GM12878 (cell line): ENCODE results near the gene RRAD. TPM values are rescaled to one million over a fixed set of nuclear protein-coding genes. Genes with fewer than 3 reads are reported as not detected.

Experiments used
- CBFB ChIP-seq: IDR thresholded peaks from 2 replicates; pipeline ENCODE4 v1.6.1; 2016; ENCODE audit warnings: antibody characterized with exemption, low read depth
- CHD1 ChIP-seq: IDR thresholded peaks from 2 replicates; pipeline ENCODE4 v1.6.1; 2012; ENCODE audit warnings: low read depth, low read length, improper control_type of control experiment
- GABPA ChIP-seq: IDR thresholded peaks from 2 replicates; pipeline ENCODE4 v1.6.1; 2014; ENCODE audit warnings: antibody characterized with exemption, low read depth, mild to moderate bottlenecking, inconsistent platforms
- JUNB ChIP-seq: IDR thresholded peaks from 2 replicates; pipeline ENCODE4 v1.6.1; 2016; ENCODE audit warnings: antibody characterized with exemption, mild to moderate bottlenecking
- KAT2A ChIP-seq: conservative IDR thresholded peaks from 2 replicates; pipeline ENCODE4 v1.6.1; 2011; ENCODE audit warnings: low read depth, low read length; ENCODE audit not compliant: control insufficient read depth
- SMC3 ChIP-seq: IDR thresholded peaks from 2 replicates; pipeline ENCODE4 v1.6.1; 2011; ENCODE audit warnings: low read length, improper control_type of control experiment, borderline replicate concordance
- SRF ChIP-seq, 2 experiments: IDR thresholded peaks; 2 replicates each; pipeline ENCODE4 v1.6.1; 2011; ENCODE audit warnings: low read depth in 2 of 2, low read length in 2 of 2, mild to moderate bottlenecking in 1 of 2, moderate library complexity in 1 of 2
- TAF1 ChIP-seq: IDR thresholded peaks from 2 replicates; pipeline ENCODE4 v1.6.1; 2011; ENCODE audit warnings: mild to moderate bottlenecking, low read depth, low read length, borderline replicate concordance
- ZBTB11 ChIP-seq: fragments of 450-650 bp; formaldehyde crosslinking; IDR thresholded peaks from 2 replicates; pipeline ENCODE4 v1.5.0; 2022; ENCODE audit warnings: mild to moderate bottlenecking, missing genetic modification characterization
- ZNF207 ChIP-seq: fragments of 450-650 bp; IDR thresholded peaks from 2 replicates; pipeline ENCODE4 v1.6.1; 2014; ENCODE audit warnings: antibody characterized with exemption, mild to moderate bottlenecking, borderline replicate concordance
- polyA plus RNA-seq, 11 experiments: library from polyadenylated mRNA; depleted of rRNA in 4 of 11; unstranded in 6 of 11; stranded (reverse) in 5 of 11; fragments of >200 nt; fragmentation: Nextera tagmentation in 4 of 11; fragmentation: Illumina TruSeq in 1 of 11; extraction: Ambion mirVana in 4 of 11; extraction: Trizol in 1 of 11; gene quantifications; 1 replicate in 1 of 11; 2 replicates in 10 of 11; pipeline versions ENCODE4 v1.2.1 to v1.2.3, GENCODE V29; 2011 to 2016; ENCODE audit warnings: inconsistent platforms in 2 of 11, missing spikeins in 2 of 11, low read depth in 1 of 11
- total RNA-seq, 4 experiments: library from RNA; depleted of rRNA in 3 of 4; stranded (reverse); fragments of >200 nt in 3 of 4; fragmentation: Illumina TruSeq in 1 of 4; extraction: Trizol in 1 of 4; gene quantifications; 2 replicates each; pipeline versions ENCODE4 v1.2.1 to v1.2.3, GENCODE V29; 2013 to 2021
- TF ChIP-seq, protein P1 (sequence below): fragments of 450-650 bp; IDR thresholded peaks from 2 replicates; pipeline ENCODE4 v1.6.1; 2017; ENCODE audit warnings: mild to moderate bottlenecking, moderate library complexity
- TF ChIP-seq, protein P2 (sequence below): fragments of 450-650 bp; IDR thresholded peaks from 2 replicates; pipeline ENCODE4 v1.6.1; 2014; ENCODE audit warnings: mild to moderate bottlenecking
- TF ChIP-seq, protein P3 (sequence below): fragments of 450-650 bp; IDR thresholded peaks from 2 replicates; pipeline ENCODE4 v1.6.1; 2018; ENCODE audit warnings: borderline replicate concordance, mild to moderate bottlenecking; ENCODE audit not compliant: partially characterized antibody

The RRAD gene
- total and polyA plus RNA-seq, 10 of the 15 experiments (the other 5 are each of a cell fraction or from before 2014, with no cell fraction given) = 0.11 to 8.5 (median 2.8) TPM

DNA sequence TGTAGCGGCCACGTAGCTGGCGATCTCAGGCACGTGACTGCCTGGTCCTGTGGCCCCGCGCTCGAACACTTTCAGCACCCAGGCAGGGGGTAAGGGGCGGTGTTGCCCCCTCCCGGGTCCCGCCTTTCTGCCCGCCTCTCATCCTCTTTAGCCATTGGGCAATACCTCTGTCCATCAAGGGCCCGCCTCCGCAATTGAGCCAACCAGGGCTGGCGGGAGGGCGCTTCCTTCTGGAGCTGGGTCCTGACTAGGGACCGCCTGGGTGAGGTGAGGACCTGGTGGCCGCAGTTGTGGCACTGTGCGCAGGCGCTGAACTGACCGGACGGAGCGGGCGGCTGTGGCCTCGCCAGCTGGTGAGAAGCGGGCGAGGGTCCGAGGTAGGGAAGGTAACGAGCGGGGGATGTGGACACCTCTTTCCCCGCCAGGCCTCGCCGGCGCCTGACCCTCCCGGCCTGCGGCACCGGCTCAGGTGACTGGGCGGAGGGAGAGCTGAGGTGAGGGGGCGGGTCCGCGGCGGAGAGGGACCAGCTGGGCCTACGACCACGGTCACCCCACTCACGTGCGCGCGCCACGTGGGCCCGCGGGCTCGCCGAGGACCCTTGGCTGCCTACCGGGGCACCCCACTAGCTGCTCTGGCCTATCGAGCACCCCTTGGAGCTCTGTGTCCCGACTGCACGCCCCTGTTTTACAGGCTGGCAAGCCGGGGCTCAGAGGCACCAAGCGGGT, 44.9 kb downstream of the RRAD start, which contains the start of gene PDP2 (continued):
- TF ChIP-seq GABPA (no peak), CHD1 (no peak), TAF1 (no peak), ZBTB11 (CRISPR knock-in tag) (no peak), ZNF207 (no peak), JUNB (no peak), CBFB (no peak), KAT2A (no peak), SMC3 (no peak), SRF (IDR thresholded peaks at IDR 0.05; ENCODE audit: low read depth in 2 of 2, low read length in 2 of 2) (no peak)
- TF ChIP-seq, protein P1, sequence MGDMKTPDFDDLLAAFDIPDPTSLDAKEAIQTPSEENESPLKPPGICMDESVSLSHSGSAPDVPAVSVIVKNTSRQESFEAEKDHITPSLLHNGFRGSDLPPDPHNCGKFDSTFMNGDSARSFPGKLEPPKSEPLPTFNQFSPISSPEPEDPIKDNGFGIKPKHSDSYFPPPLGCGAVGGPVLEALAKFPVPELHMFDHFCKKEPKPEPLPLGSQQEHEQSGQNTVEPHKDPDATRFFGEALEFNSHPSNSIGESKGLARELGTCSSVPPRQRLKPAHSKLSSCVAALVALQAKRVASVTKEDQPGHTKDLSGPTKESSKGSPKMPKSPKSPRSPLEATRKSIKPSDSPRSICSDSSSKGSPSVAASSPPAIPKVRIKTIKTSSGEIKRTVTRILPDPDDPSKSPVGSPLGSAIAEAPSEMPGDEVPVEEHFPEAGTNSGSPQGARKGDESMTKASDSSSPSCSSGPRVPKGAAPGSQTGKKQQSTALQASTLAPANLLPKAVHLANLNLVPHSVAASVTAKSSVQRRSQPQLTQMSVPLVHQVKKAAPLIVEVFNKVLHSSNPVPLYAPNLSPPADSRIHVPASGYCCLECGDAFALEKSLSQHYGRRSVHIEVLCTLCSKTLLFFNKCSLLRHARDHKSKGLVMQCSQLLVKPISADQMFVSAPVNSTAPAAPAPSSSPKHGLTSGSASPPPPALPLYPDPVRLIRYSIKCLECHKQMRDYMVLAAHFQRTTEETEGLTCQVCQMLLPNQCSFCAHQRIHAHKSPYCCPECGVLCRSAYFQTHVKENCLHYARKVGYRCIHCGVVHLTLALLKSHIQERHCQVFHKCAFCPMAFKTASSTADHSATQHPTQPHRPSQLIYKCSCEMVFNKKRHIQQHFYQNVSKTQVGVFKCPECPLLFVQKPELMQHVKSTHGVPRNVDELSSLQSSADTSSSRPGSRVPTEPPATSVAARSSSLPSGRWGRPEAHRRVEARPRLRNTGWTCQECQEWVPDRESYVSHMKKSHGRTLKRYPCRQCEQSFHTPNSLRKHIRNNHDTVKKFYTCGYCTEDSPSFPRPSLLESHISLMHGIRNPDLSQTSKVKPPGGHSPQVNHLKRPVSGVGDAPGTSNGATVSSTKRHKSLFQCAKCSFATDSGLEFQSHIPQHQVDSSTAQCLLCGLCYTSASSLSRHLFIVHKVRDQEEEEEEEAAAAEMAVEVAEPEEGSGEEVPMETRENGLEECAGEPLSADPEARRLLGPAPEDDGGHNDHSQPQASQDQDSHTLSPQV = no peak
- TF ChIP-seq, protein P2, sequence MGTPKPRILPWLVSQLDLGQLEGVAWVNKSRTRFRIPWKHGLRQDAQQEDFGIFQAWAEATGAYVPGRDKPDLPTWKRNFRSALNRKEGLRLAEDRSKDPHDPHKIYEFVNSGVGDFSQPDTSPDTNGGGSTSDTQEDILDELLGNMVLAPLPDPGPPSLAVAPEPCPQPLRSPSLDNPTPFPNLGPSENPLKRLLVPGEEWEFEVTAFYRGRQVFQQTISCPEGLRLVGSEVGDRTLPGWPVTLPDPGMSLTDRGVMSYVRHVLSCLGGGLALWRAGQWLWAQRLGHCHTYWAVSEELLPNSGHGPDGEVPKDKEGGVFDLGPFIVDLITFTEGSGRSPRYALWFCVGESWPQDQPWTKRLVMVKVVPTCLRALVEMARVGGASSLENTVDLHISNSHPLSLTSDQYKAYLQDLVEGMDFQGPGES = peak; percentile 88
- TF ChIP-seq, protein P3, sequence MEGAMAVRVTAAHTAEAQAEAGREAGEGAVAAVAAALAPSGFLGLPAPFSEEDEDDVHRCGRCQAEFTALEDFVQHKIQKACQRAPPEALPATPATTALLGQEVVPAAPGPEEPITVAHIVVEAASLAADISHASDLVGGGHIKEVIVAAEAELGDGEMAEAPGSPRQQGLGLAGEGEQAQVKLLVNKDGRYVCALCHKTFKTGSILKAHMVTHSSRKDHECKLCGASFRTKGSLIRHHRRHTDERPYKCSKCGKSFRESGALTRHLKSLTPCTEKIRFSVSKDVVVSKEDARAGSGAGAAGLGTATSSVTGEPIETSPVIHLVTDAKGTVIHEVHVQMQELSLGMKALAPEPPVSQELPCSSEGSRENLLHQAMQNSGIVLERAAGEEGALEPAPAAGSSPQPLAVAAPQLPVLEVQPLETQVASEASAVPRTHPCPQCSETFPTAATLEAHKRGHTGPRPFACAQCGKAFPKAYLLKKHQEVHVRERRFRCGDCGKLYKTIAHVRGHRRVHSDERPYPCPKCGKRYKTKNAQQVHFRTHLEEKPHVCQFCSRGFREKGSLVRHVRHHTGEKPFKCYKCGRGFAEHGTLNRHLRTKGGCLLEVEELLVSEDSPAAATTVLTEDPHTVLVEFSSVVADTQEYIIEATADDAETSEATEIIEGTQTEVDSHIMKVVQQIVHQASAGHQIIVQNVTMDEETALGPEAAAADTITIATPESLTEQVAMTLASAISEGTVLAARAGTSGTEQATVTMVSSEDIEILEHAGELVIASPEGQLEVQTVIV = peak; percentile 50
